CD4-positive, alpha-beta T cell treated with Interleukin-17A for 1 hour (primary cell): ENCODE measurements around the gene PLS1.

Source experiments
- DNase-seq: peaks from one replicate; pipeline ENCODE4 v3.0.0-alpha.2; 2020

The PLS1 gene

DNA sequence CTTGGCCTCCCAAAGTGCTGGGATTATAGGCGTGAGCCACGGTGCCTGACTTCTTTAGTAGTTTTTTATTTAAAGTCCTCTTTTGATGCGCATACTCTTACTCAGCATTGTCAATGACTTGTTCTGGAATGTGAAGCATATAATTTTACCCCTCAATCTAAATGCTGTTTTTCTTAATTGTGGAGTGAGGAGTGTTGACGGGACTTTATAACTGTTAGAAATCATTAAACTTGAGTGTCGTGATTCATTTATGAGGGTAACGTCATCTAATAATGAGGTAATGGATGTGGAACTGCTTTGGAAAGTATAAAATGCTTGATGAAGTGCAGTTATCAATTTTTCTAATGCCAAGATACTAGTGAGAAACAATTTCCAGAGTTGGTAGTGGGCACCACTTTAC lies 48.3 kb downstream of the PLS1 start:
- no peak for DNase-seq

DNA sequence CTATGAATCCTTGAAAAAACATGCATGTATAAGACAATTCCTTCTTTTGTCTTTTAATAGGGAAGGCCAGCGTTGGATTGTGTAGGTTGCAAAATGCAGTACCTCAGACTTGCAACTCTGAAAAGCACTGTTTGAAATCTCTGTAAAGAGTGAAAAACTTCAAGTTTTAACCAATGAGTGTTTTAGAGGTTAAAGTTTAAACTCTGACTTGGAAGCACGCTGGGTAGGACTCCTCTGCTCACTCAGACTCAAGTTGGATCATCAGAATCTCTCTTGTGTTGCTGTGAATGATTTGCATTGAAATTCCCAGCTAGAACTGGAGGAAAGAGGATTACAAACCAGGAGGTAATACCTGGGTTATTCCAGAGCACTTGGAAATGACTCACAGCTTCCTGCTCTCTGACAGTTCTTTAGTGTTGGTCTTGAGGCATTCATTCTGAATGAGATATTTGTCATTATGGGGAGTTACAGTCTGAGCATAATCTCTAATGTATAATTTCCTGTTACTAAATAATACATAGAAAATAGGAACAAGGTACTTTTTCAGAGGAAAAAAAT lies 49.1 kb downstream of the PLS1 start:
- DNase-seq, result no peak

DNA sequence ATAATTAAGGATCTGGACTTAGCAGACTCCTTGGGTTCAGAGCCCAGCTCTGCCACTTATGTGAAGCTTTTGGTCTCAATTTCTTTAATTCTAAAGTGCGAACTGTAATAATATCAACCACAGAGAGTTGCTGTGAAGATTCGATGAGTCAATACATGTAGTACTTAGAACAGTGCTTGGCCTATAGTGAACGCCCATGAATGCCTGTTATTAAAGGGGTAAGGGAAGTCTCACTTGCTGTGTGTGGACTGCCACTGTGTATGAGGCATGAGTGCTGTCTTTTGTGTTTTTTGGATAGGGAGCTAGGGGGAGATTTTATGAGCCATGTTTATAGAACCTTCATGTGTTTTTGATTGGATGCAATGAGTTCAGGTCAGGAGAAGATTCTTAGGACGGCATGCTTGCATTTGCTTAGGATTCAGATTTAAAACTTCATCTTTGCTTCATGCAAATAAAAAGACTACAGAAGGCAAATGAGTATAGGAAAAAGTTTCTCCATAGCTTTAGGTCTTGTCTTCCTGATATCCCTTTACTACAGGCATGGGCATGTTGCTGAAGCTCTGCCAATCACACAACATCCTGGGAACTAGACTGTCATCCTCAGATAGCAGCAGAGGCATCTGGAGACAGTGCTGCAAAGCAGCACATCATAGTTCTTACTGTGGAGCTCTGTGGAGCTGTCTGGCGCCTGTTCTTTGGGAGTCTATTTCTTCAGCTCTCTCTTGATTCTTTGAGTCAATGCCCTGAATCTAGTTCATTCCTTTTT lies 50.0 kb downstream of the PLS1 start:
- no peak for DNase-seq

DNA sequence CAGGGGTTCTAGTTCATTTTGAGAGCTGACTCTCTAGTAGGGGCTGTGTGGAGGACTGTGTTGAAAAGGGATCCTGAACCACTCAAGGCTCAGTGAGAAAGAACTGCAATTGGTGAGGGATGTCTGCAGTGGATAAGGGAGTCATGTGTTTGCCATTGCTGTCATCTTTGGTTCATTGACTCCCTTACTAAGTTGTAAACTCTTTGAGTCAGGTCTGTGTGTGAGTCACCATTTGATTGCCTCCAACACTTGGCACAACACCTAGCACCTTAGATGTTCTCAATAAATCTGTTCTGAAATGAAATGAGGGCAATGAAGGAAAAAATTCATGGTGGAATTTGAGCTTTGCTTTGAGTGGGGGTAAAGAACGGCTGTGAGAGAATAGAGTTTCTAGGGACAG lies 51.7 kb downstream of the PLS1 start:
- no peak for DNase-seq

DNA sequence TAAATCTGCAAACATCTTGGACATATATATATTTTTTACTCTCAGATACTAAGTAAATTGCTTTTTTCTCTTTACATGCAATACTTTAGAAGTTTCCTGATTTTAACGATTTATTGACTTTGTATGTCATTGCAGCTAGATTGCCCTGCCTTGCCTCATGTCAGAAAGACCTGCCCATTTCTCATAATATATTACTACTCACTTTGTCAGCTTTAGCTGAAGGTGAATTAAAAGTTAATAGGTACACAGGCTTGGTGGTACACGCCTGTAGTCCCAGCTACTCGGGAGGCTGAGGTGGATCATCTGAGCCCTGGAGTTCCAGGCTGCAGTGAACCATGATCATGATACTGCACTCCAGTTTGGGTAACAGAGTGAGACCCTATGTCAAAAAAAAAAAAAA lies 52.8 kb downstream of the PLS1 start:
- DNase-seq, result no peak

DNA sequence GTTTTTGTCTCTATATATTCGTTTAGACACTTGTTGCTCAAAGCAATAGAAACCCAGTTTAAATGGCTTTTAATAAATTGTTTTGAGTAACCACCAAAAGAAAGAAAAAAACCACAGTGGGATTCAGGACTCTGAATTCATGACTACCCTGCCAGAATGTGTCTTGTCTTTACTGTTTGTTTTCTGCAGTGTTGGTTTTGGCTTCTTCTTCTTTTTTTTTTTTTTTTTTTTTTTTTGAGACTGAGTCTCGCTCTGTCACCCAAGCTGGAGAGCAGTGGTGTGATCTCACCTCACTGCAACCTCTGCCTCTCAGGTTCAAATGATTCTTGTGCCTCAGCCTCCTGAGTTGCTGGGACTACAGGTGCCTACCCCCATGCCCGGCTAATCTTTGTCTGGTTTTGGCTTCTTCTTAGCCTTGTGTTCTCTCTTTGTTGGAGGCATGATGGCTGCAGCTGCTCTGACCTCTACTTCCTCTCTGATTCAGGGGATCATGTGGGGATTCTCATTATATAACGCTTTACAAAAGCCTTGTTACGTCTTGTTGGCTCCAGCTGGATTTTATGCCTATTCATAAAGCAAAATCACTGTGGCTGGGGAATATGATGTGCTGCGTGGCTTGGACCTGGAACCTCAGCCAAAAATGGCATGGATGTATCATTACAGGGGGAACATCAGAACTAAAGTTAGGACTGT lies 54.0 kb downstream of the PLS1 start:
- DNase-seq, result no peak

DNA sequence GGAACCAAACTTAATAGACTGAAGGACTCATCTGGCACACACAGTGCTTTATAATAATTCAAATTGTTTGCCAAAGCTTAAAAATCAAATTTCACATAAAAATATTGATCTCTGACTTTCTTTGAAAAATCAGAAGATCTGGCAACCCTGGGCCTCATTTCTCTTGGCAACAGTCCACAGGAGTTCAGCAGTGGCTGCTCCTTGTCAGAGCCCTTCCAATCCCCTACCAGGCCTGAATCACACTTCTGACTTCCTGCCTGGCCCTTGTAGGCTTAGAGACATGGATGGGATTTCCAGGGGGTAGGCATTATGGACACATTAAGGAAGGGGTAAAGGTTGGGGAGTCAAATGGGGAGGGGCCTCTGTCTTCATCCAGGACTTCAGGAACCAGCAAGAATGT lies 55.5 kb downstream of the PLS1 start:
- DNase-seq, result no peak

DNA sequence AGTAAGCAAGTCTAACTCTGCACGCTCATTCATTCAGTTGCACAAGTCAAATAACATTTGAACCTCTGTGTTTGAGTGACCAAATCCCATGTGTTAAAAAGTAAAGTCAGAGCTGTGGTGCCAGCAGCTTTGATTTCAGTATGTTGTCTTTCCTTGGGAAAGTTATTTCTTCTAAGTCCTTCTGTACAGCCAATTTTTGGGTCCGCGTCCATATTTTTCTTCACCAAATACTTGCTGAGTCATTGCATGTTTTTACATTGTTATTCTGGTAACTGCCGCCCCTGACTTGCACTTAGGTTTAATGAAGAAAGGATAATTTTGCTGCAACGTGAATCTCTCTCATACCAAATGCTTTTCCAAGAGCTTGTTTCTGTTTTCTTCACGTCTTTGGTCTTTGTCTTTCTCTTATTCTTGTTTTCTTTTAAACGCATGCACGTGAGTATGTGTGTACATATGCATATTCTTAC lies 56.7 kb downstream of the PLS1 start:
- DNase-seq, result no peak

DNA sequence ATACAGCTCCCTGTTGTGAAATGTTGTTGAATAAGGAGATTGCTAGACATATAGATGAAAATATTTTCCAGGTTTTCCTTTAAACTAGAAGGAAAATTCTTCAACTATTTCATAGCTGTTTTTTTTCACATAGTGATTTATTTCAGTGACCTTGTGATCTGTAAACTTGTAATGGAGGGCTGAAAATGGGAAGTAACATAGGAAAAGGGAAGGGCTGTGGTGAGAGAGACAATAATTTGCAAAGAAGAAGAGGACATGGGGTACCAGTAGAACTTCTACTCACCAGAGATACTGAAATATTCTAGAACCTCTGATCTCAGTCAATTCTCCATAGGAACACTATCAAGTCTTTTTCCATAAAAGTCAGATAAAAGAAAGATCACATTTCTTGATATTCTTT lies 60.4 kb downstream of the PLS1 start:
- no peak for DNase-seq

DNA sequence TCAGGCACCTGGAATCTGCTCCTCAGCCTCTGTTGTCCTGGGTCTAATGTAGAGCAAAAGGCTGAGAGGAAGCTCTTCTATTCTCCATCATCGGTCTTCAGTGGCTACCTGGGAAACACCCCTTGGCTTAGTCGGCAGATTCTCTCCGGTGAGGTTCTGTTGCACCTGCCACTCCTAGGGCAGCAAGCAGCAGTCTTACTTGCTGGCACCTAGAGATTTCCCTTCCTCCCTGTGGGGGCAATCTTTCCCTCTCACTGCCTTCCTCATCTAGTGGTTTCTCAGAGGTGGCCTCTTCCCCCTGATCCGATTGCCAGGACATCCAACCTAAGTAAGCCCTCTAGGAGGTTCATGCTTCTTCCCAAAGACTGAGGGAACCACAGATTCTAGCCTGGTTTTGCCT lies 60.8 kb downstream of the PLS1 start:
- DNase-seq, result no peak

DNA sequence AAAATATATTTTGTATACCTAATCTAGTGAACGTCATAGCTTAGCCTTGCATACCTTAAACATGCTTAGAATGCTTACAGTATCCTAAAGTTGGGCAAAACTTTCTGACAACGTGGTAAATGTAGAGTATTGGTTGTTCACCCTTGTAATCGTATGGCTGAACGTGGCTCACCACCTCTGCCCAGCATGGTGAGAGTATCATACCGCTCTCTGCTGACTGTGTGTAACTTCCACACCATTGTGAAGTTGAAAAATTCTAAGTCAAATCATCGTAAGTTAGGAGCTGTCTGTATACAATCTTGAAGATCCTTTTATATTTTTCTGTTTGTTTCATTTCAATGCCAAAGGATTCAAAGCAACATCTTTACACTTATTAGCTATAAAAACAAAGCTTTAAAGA lies 64.2 kb downstream of the PLS1 start:
- no peak for DNase-seq

DNA sequence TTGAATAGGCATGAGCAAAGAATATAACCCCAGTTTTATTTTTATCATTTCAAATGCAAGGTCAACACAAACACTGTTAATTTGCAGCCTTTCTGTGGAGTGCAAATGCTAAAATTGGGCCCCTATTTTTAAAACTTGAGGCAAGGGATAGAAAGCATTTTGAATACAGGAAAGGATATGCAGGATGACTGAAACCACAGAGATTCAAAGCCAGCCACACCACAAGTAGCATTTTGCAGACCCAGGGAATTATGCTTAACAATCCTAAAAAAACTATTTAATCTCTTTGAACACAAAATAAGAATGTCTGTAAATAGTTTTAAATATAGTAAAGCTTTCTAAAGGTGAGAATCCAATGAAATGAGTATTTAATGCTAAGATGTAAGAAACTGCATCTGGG lies 64.7 kb downstream of the PLS1 start:
- DNase-seq, result no peak

DNA sequence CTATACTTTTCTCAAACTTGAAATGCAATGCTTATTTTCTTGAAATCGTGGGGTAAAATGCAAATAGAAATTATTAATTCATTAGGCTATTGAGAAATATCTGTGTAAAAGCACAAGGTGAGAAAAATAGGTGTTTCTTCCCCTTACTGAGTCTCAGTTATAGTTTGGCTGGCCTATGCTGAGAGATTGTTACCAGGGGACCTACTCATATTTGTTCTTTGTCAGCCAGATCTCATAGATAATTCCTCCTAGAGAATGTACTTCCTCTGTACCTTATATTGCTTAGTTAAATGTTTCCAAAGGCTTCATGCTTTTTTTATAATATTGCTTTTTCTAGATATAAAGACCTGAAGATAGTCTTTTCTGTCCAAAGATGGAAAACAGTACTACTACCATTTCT lies 67.7 kb downstream of the PLS1 start:
- no peak for DNase-seq

DNA sequence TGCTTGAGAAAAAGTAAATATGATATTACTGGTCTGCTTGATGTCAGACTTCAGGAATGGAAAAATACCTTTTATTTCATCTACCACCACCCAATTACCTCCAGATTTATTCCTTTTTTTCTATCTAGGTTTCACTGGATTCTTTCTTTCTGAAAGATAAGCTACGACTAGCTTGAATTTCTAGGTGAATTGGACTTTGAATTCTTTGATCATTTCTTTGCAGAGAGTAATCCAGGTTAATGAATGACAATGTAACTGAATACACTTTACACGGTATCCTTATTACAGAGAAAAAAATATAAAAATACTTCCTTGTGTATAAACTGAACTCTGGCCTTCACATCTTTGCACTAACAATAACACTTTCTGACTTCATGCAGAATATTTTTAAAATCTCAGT lies 68.1 kb downstream of the PLS1 start:
- DNase-seq, result no peak

DNA sequence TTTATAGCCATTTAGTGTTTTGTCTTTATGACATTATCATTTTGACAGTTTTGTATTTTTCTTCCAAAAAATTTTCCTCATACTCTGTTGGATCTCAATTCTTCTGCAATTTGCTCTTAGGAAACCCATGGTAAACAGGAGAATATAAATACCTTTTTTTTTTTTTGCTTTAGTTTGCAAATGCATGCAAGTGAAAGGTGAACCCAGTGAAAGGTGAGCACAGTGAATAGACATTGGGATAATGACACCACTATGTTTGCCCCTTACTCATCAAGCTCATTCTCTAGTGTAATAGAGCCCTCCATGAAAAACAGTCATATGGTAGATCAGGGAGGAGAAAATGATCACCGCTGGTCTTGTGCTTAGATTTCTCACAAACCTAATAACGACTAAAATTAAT lies 68.6 kb downstream of the PLS1 start:
- no peak for DNase-seq

DNA sequence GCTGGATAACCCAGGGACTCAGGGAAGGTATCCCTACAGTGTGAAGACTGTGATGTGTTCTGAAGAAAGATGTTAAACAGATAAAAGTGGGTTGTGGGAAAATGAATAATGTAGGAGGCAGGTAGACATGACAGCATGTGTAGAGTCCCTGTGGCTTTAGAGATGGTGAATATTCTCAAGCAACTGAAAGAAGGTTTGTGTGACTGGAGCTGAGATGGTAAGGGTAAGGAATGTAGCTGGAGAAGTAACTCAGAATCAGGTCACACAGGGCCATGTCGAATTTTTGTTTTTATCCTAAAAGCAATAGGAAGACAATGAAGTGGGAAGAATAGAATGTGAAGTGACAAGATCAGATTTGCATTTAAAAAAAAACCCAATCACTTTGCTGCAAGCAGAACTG lies 73.9 kb downstream of the PLS1 start:
- no peak for DNase-seq

DNA sequence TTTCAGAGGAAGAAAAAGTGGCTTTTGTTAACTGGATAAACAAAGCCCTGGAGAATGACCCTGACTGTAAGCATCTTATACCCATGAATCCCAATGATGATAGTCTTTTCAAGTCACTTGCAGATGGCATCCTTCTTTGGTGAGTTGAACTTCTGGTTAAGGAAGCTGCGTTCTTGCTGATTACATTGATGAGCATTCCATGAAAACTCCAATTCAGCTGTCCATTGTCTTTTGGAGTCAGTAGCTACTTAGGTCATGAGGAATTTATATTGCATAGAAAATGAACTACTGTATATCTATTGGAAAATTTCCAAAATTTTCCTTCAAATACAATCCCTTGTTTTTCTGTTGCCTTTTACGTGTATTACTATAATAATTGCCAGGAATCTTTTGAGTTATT lies 80.0 kb downstream of the PLS1 start:
- no peak for DNase-seq

DNA sequence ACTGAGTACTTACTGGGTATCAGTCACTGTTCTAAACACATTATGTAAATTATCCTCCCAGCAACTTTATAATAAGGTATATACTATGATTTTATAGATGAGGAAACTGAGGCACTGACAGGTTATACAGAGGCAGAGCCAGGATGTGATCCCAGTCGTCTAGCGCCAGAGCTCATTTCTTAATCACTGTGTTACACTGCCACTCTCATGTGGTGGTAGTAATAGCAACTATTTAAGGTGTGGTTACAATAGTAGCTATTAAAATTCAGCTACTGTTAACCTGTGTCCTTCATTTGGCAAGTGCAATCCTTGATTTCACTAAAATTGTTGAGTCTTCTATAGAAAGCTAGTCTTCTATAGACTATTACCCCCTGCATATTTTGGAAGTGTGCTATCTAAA lies 84.5 kb downstream of the PLS1 start:
- no peak for DNase-seq

DNA sequence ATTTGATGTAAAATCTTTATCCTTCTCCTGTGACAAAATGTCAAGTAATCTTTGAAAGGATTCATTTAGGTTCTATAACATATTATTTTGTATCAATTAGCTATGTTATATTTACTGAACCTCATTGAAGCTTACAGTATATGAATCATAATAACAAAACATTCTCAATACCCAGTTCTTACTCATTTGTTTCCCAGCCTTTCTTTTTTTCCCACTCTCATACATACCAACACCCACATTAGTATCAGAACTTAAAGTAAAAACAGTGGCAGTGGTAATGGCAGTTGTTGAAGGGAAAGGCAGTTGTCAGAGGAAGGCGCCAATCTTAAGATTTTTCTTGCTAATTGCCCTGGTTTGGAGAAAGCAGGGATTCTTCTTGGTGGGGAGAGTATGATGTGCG lies 94.4 kb downstream of the PLS1 start:
- DNase-seq, result no peak

DNA sequence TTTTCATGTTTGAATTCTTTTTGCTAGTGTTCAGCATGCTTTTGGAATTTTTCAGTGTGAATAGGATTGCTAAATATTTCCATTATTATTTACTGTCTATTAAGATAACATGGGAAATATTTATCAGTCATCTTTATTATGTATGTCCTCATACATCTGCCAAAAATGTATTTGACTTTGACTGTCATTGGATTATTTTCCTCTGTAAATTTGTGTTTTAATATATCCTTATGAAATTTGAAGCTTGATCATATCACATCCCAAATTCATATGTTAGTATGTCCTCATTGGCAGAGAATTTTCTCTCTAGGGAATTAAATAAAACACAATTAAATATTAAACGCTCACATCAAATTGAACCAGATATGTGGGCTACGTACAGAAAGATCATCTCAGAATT lies 95.3 kb downstream of the PLS1 start:
- no peak for DNase-seq

DNA sequence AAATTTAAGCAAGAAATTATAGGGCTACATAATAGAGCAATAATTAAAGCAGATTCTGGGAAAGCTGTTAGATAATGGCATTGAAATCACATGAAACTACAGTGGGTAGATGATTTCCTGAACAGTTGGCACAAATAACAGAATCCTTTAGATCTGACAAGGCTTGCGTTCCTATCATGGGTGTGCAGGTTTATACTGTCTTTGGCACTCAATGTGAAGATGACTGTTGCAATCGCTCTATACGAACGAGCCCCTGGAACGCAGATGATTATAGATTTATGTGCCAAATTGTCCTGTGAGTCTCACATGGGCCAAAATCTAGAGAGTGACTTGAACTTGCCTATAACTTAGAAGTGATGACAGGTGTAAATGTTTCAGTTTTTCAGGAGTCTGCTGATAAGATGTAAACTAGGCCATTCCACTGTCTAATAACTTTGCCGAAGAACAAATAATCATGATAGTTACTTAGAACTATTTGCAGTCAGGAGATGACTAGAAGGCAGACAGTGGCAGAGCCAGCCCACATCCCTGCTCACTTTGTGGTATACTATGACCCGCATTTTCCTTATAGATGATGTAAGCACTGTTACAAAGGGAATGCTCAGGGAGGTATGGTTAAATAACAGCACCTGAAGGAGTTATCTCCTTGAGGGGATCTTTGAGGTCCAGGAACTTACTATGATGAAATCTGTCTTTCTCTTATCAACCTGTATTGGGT lies 97.1 kb downstream of the PLS1 start:
- no peak for DNase-seq

DNA sequence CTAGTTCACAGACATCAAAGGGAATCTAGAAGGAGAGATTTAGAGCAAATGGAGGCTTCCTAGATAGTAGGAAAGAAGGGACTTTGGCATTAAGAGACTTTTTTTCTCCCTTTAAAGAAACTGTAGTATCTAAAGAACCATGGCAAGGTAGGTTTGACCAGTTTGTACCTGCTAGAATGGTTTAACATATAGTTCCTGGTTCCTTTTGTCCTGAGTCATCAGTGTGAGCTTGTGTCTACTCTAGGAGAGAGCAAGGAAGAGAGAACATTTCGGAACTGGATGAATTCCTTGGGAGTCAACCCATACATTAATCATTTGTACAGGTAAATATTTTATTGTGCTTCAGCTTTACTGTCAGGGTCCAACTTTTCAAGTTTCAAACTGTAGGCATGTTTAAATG lies 98.0 kb downstream of the PLS1 start:
- DNase-seq, result no peak

DNA sequence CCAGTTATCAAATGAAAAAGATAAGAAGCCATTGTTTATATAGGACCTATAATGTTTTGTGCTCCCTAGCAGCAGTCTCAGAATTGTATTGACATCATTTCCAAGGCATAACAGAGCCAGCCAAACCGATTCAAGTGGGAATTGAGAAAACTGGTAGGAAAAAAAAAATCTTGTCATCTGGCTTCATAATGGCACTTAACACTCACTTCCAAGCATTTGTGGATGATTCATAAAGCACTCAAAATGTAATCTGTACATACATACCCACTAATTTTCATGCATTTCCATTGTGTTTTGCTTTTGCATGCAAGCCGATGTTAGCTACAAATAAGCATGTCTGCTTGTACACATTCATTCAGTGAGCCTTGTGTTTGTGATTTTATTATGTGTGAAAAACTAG lies 109.0 kb downstream of the PLS1 start:
- DNase-seq, result no peak
